Glutamatergic neuron (in vitro differentiated cells): Measurements from ENCODE around the gene SLC5A3. TPM values are rescaled to one million over a fixed set of nuclear protein-coding genes. Genes with fewer than 3 reads are reported as not detected.

Experiments
- DNase-seq: peaks from one replicate; pipeline ENCODE4 v3.0.0; 2022
- H3K27ac Mint-ChIP-seq: one replicate; pipeline ENCODE4 v1.8.0; 2020; ENCODE audit warnings: mild to moderate bottlenecking, mixed read lengths, inconsistent platforms; ENCODE audit not compliant: unreplicated experiment
- H3K27me3 Mint-ChIP-seq: one replicate; pipeline ENCODE4 v1.8.0; 2020; ENCODE audit warnings: mild to moderate bottlenecking, moderate library complexity, mixed read lengths, inconsistent platforms; ENCODE audit not compliant: unreplicated experiment
- H3K36me3 Mint-ChIP-seq: one replicate; pipeline ENCODE4 v1.8.0; 2020; ENCODE audit warnings: mild to moderate bottlenecking, mixed read lengths, inconsistent platforms; ENCODE audit not compliant: unreplicated experiment
- H3K4me1 Mint-ChIP-seq: one replicate; pipeline ENCODE4 v1.8.0; 2020; ENCODE audit warnings: mild to moderate bottlenecking, low read depth, mixed read lengths, inconsistent platforms; ENCODE audit not compliant: unreplicated experiment
- H3K4me3 Mint-ChIP-seq: one replicate; pipeline ENCODE4 v1.8.0; 2020; ENCODE audit warnings: mild to moderate bottlenecking, mixed read lengths, inconsistent platforms; ENCODE audit not compliant: unreplicated experiment
- H3K9me3 Mint-ChIP-seq: one replicate; pipeline ENCODE4 v1.8.0; 2020; ENCODE audit warnings: mild to moderate bottlenecking, moderate library complexity, mixed read lengths, inconsistent platforms; ENCODE audit not compliant: unreplicated experiment
- total RNA-seq: library from RNA; stranded (reverse); fragmentation: NEBNext Ultra II Directional; extraction: Animal tissue kit (Norgen Biotek cat#: 25700); gene quantifications from one replicate; pipeline ENCODE4 v1.2.1, GENCODE V29; 2021; ENCODE audit not compliant: unreplicated experiment
- TF ChIP-seq, protein P1 (sequence below): fragments of 200-600 bp; sonication (generic); IDR thresholded peaks from one replicate; pipeline ENCODE4 v1.5.0; 2021; ENCODE audit not compliant: partially characterized antibody, unreplicated experiment

The SLC5A3 gene
- total RNA-seq, 1 donor from 2014 or later, result 5.5 TPM

DNA sequence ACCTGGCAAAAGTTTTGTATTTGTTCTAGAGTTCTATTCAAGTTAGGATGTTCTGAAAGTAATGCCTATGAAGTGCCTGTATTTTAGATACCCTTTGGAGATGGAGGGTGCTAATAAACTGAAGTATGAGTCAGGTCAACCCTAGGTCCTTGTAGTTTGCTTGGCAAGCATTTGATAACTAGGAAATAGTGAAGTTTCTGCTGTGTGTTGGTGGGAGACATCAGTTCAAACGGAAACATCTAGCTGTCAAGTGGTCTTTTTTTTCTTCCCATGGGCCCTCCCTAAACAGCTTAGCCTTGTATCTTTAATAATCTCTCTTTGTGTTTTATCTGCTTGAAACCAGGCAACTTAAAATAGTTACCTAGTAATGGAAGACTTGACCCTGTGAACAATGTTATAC lies 4.5 kb downstream of the SLC5A3 start:
- Mint-ChIP-seq H3K4me3 (no peak overlapping the region), H3K4me1 (peaks cover 8% of the 10 kb centered on the region), H3K9me3 (peaks cover 8% of the 10 kb centered on the region), H3K27me3 (peaks cover 5% of the 10 kb centered on the region), H3K27ac (no peak overlapping the region), H3K36me3 (no peaks in the 10 kb centered on the region)
- DNase-seq, result no peak
- TF ChIP-seq, protein P1, sequence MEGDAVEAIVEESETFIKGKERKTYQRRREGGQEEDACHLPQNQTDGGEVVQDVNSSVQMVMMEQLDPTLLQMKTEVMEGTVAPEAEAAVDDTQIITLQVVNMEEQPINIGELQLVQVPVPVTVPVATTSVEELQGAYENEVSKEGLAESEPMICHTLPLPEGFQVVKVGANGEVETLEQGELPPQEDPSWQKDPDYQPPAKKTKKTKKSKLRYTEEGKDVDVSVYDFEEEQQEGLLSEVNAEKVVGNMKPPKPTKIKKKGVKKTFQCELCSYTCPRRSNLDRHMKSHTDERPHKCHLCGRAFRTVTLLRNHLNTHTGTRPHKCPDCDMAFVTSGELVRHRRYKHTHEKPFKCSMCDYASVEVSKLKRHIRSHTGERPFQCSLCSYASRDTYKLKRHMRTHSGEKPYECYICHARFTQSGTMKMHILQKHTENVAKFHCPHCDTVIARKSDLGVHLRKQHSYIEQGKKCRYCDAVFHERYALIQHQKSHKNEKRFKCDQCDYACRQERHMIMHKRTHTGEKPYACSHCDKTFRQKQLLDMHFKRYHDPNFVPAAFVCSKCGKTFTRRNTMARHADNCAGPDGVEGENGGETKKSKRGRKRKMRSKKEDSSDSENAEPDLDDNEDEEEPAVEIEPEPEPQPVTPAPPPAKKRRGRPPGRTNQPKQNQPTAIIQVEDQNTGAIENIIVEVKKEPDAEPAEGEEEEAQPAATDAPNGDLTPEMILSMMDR, result no peak

DNA sequence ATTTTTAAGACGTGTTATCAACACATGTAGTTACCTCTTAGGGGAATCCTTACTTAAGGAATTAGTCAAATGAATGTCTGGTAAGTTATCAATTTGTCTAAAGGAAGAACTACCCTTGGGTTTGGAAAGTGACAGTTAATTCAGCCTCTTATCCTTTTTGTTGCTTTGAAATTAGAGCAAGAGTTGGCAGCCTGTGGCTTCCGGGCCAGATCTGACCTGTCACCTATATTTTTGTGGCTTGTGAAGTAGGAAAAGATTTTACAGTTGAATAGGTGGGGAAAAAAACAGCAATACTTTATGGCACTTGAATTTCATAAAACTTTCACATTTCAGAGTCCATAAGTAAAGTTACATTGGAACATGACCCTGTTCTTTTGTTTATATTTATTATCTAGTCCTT lies 5.5 kb downstream of the SLC5A3 start:
- Mint-ChIP-seq H3K27ac (no peak overlapping the region), H3K4me3 (no peak overlapping the region), H3K9me3 (peaks cover 8% of the 10 kb centered on the region), H3K4me1 (peaks cover 13% of the 10 kb centered on the region), H3K36me3 (no peaks in the 10 kb centered on the region), H3K27me3 (peaks cover 5% of the 10 kb centered on the region)
- TF ChIP-seq, protein P1, result no peak
- no peak for DNase-seq

DNA sequence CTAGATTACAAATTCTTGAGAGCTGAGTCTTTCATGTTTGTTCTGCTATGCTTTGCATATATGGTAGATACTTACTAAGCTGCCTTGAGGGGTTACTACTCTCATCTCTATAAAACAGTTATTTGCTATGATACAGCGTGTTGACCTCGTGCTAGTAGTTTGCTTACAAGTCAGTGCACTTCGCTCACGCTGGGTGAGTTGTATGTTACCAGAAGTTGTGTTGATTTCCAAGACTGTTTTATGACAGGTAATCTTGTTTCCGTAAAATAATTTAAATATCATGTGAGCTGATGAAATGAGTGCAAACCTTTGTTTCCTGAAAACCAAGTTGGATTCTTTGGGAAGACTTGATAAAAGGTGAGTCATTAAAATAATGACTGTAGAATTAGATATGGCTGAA lies 7.3 kb downstream of the SLC5A3 start:
- Mint-ChIP-seq H3K27ac (no peak overlapping the region), H3K36me3 (no peaks in the 10 kb centered on the region), H3K4me1 (peaks cover 7% of the 10 kb centered on the region), H3K27me3 (no peaks in the 10 kb centered on the region), H3K4me3 (no peak overlapping the region), H3K9me3 (peaks cover 2% of the 10 kb centered on the region)
- TF ChIP-seq, protein P1, result no peak
- no peak for DNase-seq

- Mint-ChIP-seq H3K4me3 (no peak overlapping the region), H3K27ac (no peak overlapping the region), H3K4me1 (peaks cover 5% of the 10 kb centered on the region), H3K36me3 (no peaks in the 10 kb centered on the region), H3K27me3 (no peaks in the 10 kb centered on the region), H3K9me3 (peaks cover 2% of the 10 kb centered on the region)
- DNase-seq, result no peak
- TF ChIP-seq, protein P1, result no peak
These were observed 9.4 kb downstream of the SLC5A3 start for GRCh38 chr21:34082769-34083168.

DNA sequence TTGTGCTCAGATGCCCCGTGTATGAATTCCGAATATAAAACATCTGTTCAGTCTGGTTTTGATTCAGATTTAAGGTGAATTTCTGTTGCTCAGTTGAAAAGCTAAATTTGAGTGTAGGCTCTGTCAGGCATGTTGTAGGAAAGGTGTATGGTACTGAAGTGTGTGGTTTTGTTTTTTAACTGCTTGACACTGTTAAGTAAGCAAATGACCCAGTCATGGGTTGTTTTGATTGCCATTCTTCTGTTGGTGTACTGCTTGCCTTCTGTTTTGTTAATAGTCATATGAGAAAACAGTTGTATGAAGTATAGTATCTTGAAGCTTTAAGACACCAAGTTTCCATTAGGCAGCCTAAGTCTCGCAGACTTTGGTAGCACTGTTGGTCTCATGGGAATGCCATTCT lies 10.0 kb downstream of the SLC5A3 start:
- no peak overlapping the region for H3K4me3 Mint-ChIP-seq
- H3K27me3 Mint-ChIP-seq, result no peaks in the 10 kb centered on the region
- DNase-seq, result no peak
- H3K36me3 Mint-ChIP-seq, result no peaks in the 10 kb centered on the region
- H3K4me1 Mint-ChIP-seq, result peaks cover 5% of the 10 kb centered on the region
- TF ChIP-seq, protein P1, result no peak
- peaks cover 2% of the 10 kb centered on the region for H3K9me3 Mint-ChIP-seq
- H3K27ac Mint-ChIP-seq, result no peak overlapping the region
